ENCODE measurements around the gene CFAP126.
"Not testable (repeated sequence)": the region's sequence is repeated elsewhere in the genome, so short reads cannot be mapped to it uniquely, and the experiment has no call there.

The CFAP126 gene

GRCh38 chr1:161324020-161324419 lies 43.7 kb downstream of the CFAP126 start:
- H3K4me1 ChIP-seq: no peaks in the 10 kb centered on the region
- H3K36me3 ChIP-seq: peaks cover 39 to 66% (median 57%) of the 10 kb centered on the region in 3 donors
- no peak overlapping the region for H3K4me3 ChIP-seq
- intact Hi-C loops (cut with DNase I; ENCODE audit: low total_unique reads): no loop called here
- no peak for DNase-seq
- TF ChIP-seq, protein P1, sequence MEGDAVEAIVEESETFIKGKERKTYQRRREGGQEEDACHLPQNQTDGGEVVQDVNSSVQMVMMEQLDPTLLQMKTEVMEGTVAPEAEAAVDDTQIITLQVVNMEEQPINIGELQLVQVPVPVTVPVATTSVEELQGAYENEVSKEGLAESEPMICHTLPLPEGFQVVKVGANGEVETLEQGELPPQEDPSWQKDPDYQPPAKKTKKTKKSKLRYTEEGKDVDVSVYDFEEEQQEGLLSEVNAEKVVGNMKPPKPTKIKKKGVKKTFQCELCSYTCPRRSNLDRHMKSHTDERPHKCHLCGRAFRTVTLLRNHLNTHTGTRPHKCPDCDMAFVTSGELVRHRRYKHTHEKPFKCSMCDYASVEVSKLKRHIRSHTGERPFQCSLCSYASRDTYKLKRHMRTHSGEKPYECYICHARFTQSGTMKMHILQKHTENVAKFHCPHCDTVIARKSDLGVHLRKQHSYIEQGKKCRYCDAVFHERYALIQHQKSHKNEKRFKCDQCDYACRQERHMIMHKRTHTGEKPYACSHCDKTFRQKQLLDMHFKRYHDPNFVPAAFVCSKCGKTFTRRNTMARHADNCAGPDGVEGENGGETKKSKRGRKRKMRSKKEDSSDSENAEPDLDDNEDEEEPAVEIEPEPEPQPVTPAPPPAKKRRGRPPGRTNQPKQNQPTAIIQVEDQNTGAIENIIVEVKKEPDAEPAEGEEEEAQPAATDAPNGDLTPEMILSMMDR (IDR thresholded peaks at IDR 0.05): no peak
- no peaks in the 10 kb centered on the region for H3K9me3 ChIP-seq
- H3K27me3 ChIP-seq: no peaks in the 10 kb centered on the region
- no peak overlapping the region for H3K27ac ChIP-seq

- H3K27me3 ChIP-seq; H3K27ac ChIP-seq; H3K9me3 ChIP-seq; H3K4me3 ChIP-seq; intact Hi-C loops (cut with DNase I; ENCODE audit: low total_unique reads); DNase-seq: not testable (repeated sequence)
- peaks cover 0 to 18% (median 0%) of the 10 kb centered on the region in 3 donors for H3K36me3 ChIP-seq
- H3K4me1 ChIP-seq: peaks cover 0 to 17% (median 12%) of the 10 kb centered on the region in 4 donors
Observed at GRCh38 chr1:161315841-161316674, 51.6 kb downstream of the CFAP126 start.
